Endothelial cell of umbilical vein (primary cell): Measurements from ENCODE around the gene B9D1. TPM values are rescaled to one million over a fixed set of nuclear protein-coding genes. Genes with fewer than 3 reads are reported as not detected.

Source experiments
- BruUV-seq: library from RNA; stranded (reverse); fragments of 400-500 nt; replicated peaks from 2 replicates; lab custom pipeline; 2021; lab: Mats Ljungman, UMichigan
- CTCF ChIA-PET: fragments of 300-600, 350-600 bp; sonication (Branson Sonifier 250); formaldehyde crosslinking; loops from one replicate; lab custom pipeline; 2021; ENCODE audit warnings: antibody characterized with exemption, inconsistent platforms; lab: Charles Lee
- POLR2A ChIA-PET: fragments of 300-600, 350-600 bp; sonication (Branson Sonifier 250); formaldehyde crosslinking; loops from one replicate; lab custom pipeline; 2021; ENCODE audit warnings: antibody characterized with exemption, inconsistent platforms; lab: Charles Lee
- DNase-seq: peaks from one replicate; pipeline ENCODE4 v3.0.0-alpha.2; 2011; ENCODE audit warnings: low read depth, low spot score
- FAIRE-seq: peaks from 2 replicates; lab custom pipeline; 2011; peaks lifted over from hg19 to GRCh38; lab: Jason Lieb, UNC
- H2AFZ ChIP-seq: 2 replicates; pipeline ENCODE4 v1.6.0; 2012; ENCODE audit warnings: low read depth, low read length, control low read depth, inconsistent platforms
- H3K27ac ChIP-seq: 2 replicates; pipeline ENCODE4 v1.5.1; 2011; ENCODE audit warnings: low read depth, mild to moderate bottlenecking, control low read depth, low read length, moderate library complexity; ENCODE audit not compliant: insufficient read depth
- H3K27me3 ChIP-seq, 2 experiments: 2 replicates each; pipeline versions ENCODE4 v1.6.0 to v1.6.1; 2011; ENCODE audit warnings: low read length in 2 of 2, mixed read lengths in 1 of 2; ENCODE audit not compliant: control insufficient read depth in 2 of 2, insufficient read depth in 2 of 2
- H3K36me3 ChIP-seq, 2 experiments: 2 replicates in 1 of 2; 3 replicates in 1 of 2; pipeline ENCODE4 v1.5.1; 2011; ENCODE audit warnings: low read length in 2 of 2, mild to moderate bottlenecking in 1 of 2, moderate library complexity in 1 of 2; ENCODE audit not compliant: control insufficient read depth in 2 of 2, insufficient read depth in 2 of 2; ENCODE audit errors: extremely low read depth in 1 of 2
- H3K4me1 ChIP-seq: 3 replicates; pipeline ENCODE4 v1.5.1; 2011; ENCODE audit warnings: mild to moderate bottlenecking, low read length; ENCODE audit not compliant: control insufficient read depth, insufficient read depth; ENCODE audit errors: extremely low read depth
- H3K4me2 ChIP-seq: 2 replicates; pipeline ENCODE4 v1.6.1; 2011; ENCODE audit warnings: low read length, control low read depth, mixed read lengths; ENCODE audit not compliant: insufficient read depth
- H3K4me3 ChIP-seq, 3 experiments: fragments of 200-600 bp in 1 of 3; sonication (generic), shearing (Covaris generic) in 1 of 3; replicated peaks in 1 of 3; 2 replicates each; pipeline ENCODE4 v1.5.1; 2011 to 2016; ENCODE audit warnings: control low read depth in 3 of 3, low read length in 3 of 3, mild to moderate bottlenecking in 2 of 3, inconsistent platforms in 1 of 3, low read depth in 1 of 3, moderate library complexity in 1 of 3; ENCODE audit not compliant: insufficient read depth in 1 of 3
- H3K79me2 ChIP-seq: 2 replicates; pipeline ENCODE4 v1.6.0; 2012; ENCODE audit warnings: low read length, inconsistent platforms; ENCODE audit not compliant: control insufficient read depth, insufficient read depth
- H3K9ac ChIP-seq: replicated peaks from 2 replicates; pipeline ENCODE3; 2011; ENCODE audit warnings: low read length, control low read depth; ENCODE audit not compliant: insufficient read depth; ENCODE audit errors: extremely low read depth
- H3K9me1 ChIP-seq: replicated peaks from 3 replicates; pipeline ENCODE4 v1.6.0; 2011; ENCODE audit warnings: mild to moderate bottlenecking, low read length; ENCODE audit not compliant: control insufficient read depth, insufficient read depth; ENCODE audit errors: extremely low read depth
- H3K9me3 ChIP-seq: replicated peaks from 2 replicates; pipeline ENCODE4 v1.5.1; 2012; ENCODE audit warnings: low read length, inconsistent platforms; ENCODE audit not compliant: control insufficient read depth, insufficient read depth
- H4K20me1 ChIP-seq: replicated peaks from 2 replicates; pipeline ENCODE3; 2011; ENCODE audit warnings: mild to moderate bottlenecking, low read length; ENCODE audit not compliant: control insufficient read depth, insufficient read depth; ENCODE audit errors: extremely low read depth
- CTCF ChIP-seq, 2 donors: IDR thresholded peaks; 1 replicate in 1 of 2; 2 replicates in 1 of 2; pipeline ENCODE4 v1.5.1; 2011; ENCODE audit warnings: low read length in 2 of 2, mild to moderate bottlenecking in 2 of 2, moderate library complexity in 2 of 2, control low read depth in 1 of 2, inconsistent platforms in 1 of 2, low read depth in 1 of 2; ENCODE audit not compliant: insufficient read depth in 1 of 2; ENCODE audit errors: extremely low read depth in 1 of 2
- EZH2 ChIP-seq: IDR thresholded peaks from 2 replicates; pipeline ENCODE4 v1.6.1; 2012; ENCODE audit warnings: borderline replicate concordance, low read depth, mild to moderate bottlenecking, moderate library complexity, low read length, inconsistent platforms; ENCODE audit not compliant: severe bottlenecking
- FOS ChIP-seq: IDR thresholded peaks from 2 replicates; pipeline ENCODE4 v1.6.1; 2011; ENCODE audit warnings: mild to moderate bottlenecking, low read length, moderate library complexity, borderline replicate concordance; ENCODE audit not compliant: insufficient read depth
- GATA2 ChIP-seq: IDR thresholded peaks from 2 replicates; pipeline ENCODE4 v1.7.0; 2011; ENCODE audit warnings: low read depth, mild to moderate bottlenecking, moderate library complexity, mixed read lengths, low read length; ENCODE audit not compliant: insufficient read length, insufficient read depth
- JUN ChIP-seq: IDR thresholded peaks from 2 replicates; pipeline ENCODE4 v1.6.1; 2011; ENCODE audit warnings: borderline replicate concordance, low read depth; ENCODE audit not compliant: insufficient read length, insufficient read depth
- MAX ChIP-seq: IDR thresholded peaks from 2 replicates; pipeline ENCODE4 v1.6.1; 2011; ENCODE audit not compliant: insufficient read depth, insufficient read length
- MYC ChIP-seq: IDR thresholded peaks from one replicate; pipeline ENCODE4 v1.6.1; 2011; ENCODE audit warnings: mild to moderate bottlenecking, low read depth, low read length
- POLR2A ChIP-seq: IDR thresholded peaks from 2 replicates; pipeline ENCODE4 v1.6.1; 2012; ENCODE audit warnings: low read depth, mild to moderate bottlenecking, control low read depth, low read length
- POLR2AphosphoS5 ChIP-seq: IDR thresholded peaks from 2 replicates; pipeline ENCODE4 v1.6.1; 2012; ENCODE audit warnings: low read depth, mild to moderate bottlenecking, control low read depth, low read length, moderate library complexity; ENCODE audit not compliant: insufficient read depth
- dilution Hi-C: fragments of 300-500 bp; cut with MboI; formaldehyde crosslinking; loops from one replicate; pipeline ENCODE4 v1.15.0; 2019; ENCODE audit warnings: low sequenced_read_pairs; ENCODE audit not compliant: extremely low pct_ligation_motif_present
- intact Hi-C: fragments of 100-400 bp; cut with micrococcal nuclease; formaldehyde crosslinking; loops from one replicate; pipeline ENCODE4 v1.10.0; 2022
- polyA plus RNA-seq, 4 experiments: library from polyadenylated mRNA; depleted of rRNA in 3 of 4; stranded (reverse) in 3 of 4; unstranded in 1 of 4; fragments of >200 nt; gene quantifications; 2 replicates each; pipeline versions ENCODE4 v1.2.1 to v1.2.3, GENCODE V29; 2011 to 2012; ENCODE audit warnings: missing spikeins in 1 of 4
- total RNA-seq: library from RNA; stranded (reverse); gene quantifications from 2 replicates; pipeline ENCODE4 v1.2.3, GENCODE V29; 2021

The B9D1 gene
- total and polyA plus RNA-seq, 2 donors (not counting 3 experiments of a cell fraction or from before 2014, with no cell fraction given), result 20.5 to 55.8 TPM

GRCh38 chr17:19378416-19379360, 16.2 kb upstream of the B9D1 start, which contains the start of gene MAPK7:
Gene MAPK7 (plus strand): TSS chr17:19378498. CDS start chr17:19378901, 403 bp downstream.
- no peaks in the 10 kb centered on the region for H3K9me1 ChIP-seq
- peak within 1 kb of the TSS; percentile 97 for H3K4me2 ChIP-seq
- peak within 1 kb of the TSS; percentile 80 for H3K9ac ChIP-seq
- dilution Hi-C loops (no loop called here), intact Hi-C loops (loop anchor here (1.0 to 5.0 kb wide), 3 partner anchors 16 to 129 kb away; partner anchors contain the start of gene B9D1)
- peaks cover 15% of the 10 kb centered on the region for H3K79me2 ChIP-seq
- H3K9me3 ChIP-seq, result no peaks in the 10 kb centered on the region
- POLR2A ChIA-PET, result interaction anchor here (0.6 to 1.8 kb wide), 3 partner anchors 8 to 481 kb away, joined by 3 to 15 read pairs (median 3); partner anchors contain the start of gene B9D1
- no TSS peak for BruUV-seq
- H3K27ac ChIP-seq, result peak within 1 kb of the TSS; percentile 59
- no peaks in the 10 kb centered on the region for H3K27me3 ChIP-seq
- CTCF ChIA-PET, result interaction anchor here (0.6 to 3.3 kb wide), 16 partner anchors 8 to 418 kb away, joined by 3 to 62 read pairs (median 4); partner anchors contain the start of gene B9D1
- DNase-seq, result no peak
- peaks cover 7% of the 10 kb centered on the region for H3K4me1 ChIP-seq
- H3K4me3 ChIP-seq, result peak within 1 kb of the TSS; percentile 72 to 94 (median 80)
- peaks cover 13 to 22% of the 10 kb centered on the region in 2 experiments for H3K36me3 ChIP-seq
- FAIRE-seq, result peak; percentile 55
- H4K20me1 ChIP-seq, result no peaks in the 10 kb centered on the region
- H2AFZ ChIP-seq, result peak within 1 kb of the TSS; percentile 33
- TF ChIP-seq MYC, result no peak
- no peak for TF ChIP-seq MAX
- TF ChIP-seq FOS, result no peak
- TF ChIP-seq POLR2A, result no peak
- TF ChIP-seq POLR2AphosphoS5, result no peak
- TF ChIP-seq EZH2, result no peak
- TF ChIP-seq CTCF (IDR thresholded peaks at IDR 0.05; ENCODE audit: extremely low read depth in 1 of 2, insufficient read depth in 1 of 2, low read depth in 1 of 2, low read length in 2 of 2), result no peak
- no peak for TF ChIP-seq JUN
- no peak for TF ChIP-seq GATA2
